Activated T-helper 17 cell treated with anti-CD3 and anti-CD28 coated beads, Interleukin-2, amount 50 U/mL, for 72 hours (primary cell): ENCODE results near the gene GPR32. TPM values are rescaled to one million over a fixed set of nuclear protein-coding genes. Genes with fewer than 3 reads are reported as not detected.
A peak's percentile ranks its signal among the peaks of the same experiment; 100 is the strongest.
"Not testable (repeated sequence)": the region's sequence is repeated elsewhere in the genome, so short reads cannot be mapped to it uniquely, and the experiment has no call there.

Experiments
- ATAC-seq: fragments of 150-1000 bp; cut with Tn5 transposase; replicated peaks from 2 replicates; pipeline ENCODE4 v1.10.0; 2021; ENCODE audit warnings: mild to moderate bottlenecking, moderate library complexity
- H3K27ac Mint-ChIP-seq: one replicate; pipeline ENCODE4 v1.8.0; 2022; ENCODE audit warnings: mixed read lengths
- H3K27me3 Mint-ChIP-seq: one replicate; pipeline ENCODE4 v1.8.0; 2022; ENCODE audit warnings: mixed read lengths
- H3K36me3 Mint-ChIP-seq: one replicate; pipeline ENCODE4 v1.8.0; 2022; ENCODE audit warnings: low read depth, mild to moderate bottlenecking, mixed read lengths
- H3K4me1 Mint-ChIP-seq: one replicate; pipeline ENCODE4 v1.8.0; 2022; ENCODE audit warnings: mixed read lengths
- H3K4me3 Mint-ChIP-seq: one replicate; pipeline ENCODE4 v1.8.0; 2022; ENCODE audit warnings: mild to moderate bottlenecking, mixed read lengths
- H3K9me3 Mint-ChIP-seq: one replicate; pipeline ENCODE4 v1.8.0; 2022; ENCODE audit warnings: mixed read lengths
- total RNA-seq, 2 donors: library from RNA; stranded (reverse); gene quantifications; one replicate each; pipeline ENCODE4 v1.2.3, GENCODE V29; 2022

The GPR32 gene
- total RNA-seq, 2 donors from 2014 or later = not detected

- ATAC-seq = no peak
- no peaks in the 10 kb centered on the region for H3K36me3 Mint-ChIP-seq
- peaks cover 4% of the 10 kb centered on the region for H3K9me3 Mint-ChIP-seq
- H3K27ac Mint-ChIP-seq = no peak overlapping the region
- no peak overlapping the region for H3K4me3 Mint-ChIP-seq
- H3K27me3 Mint-ChIP-seq = peaks cover 17% of the 10 kb centered on the region
- H3K4me1 Mint-ChIP-seq = no peaks in the 10 kb centered on the region
These were observed 5.9 kb upstream of the GPR32 start for GRCh38 chr19:50764409-50764808.

- not testable (repeated sequence) for H3K4me1 Mint-ChIP-seq, H3K4me3 Mint-ChIP-seq, H3K9me3 Mint-ChIP-seq, ATAC-seq, H3K27ac Mint-ChIP-seq, H3K36me3 Mint-ChIP-seq
- peaks cover 19% of the 10 kb centered on the region for H3K27me3 Mint-ChIP-seq
These were observed 3.5 kb upstream of the GPR32 start for GRCh38 chr19:50766746-50767145.

GRCh38 chr19:50767263-50767662, 3.0 kb upstream of the GPR32 start:
- H3K4me3 Mint-ChIP-seq, H3K9me3 Mint-ChIP-seq, H3K4me1 Mint-ChIP-seq, H3K36me3 Mint-ChIP-seq, H3K27ac Mint-ChIP-seq, ATAC-seq: not testable (repeated sequence)
- H3K27me3 Mint-ChIP-seq = peaks cover 19% of the 10 kb centered on the region

- no peaks in the 10 kb centered on the region for H3K4me1 Mint-ChIP-seq
- no peak overlapping the region for H3K27ac Mint-ChIP-seq
- H3K9me3 Mint-ChIP-seq = no peaks in the 10 kb centered on the region
- no peak for ATAC-seq
- no peak overlapping the region for H3K4me3 Mint-ChIP-seq
- H3K27me3 Mint-ChIP-seq = peaks cover 19% of the 10 kb centered on the region
- no peaks in the 10 kb centered on the region for H3K36me3 Mint-ChIP-seq
These were observed 2.0 kb upstream of the GPR32 start for GRCh38 chr19:50768277-50768676.

- Mint-ChIP-seq H3K27me3 (peaks cover 21% of the 10 kb centered on the region), H3K36me3 (no peaks in the 10 kb centered on the region), H3K4me3 (no peak overlapping the region), H3K9me3 (no peaks in the 10 kb centered on the region), H3K4me1 (no peaks in the 10 kb centered on the region), H3K27ac (no peak overlapping the region)
- no peak for ATAC-seq
These were observed 624 bp downstream of the GPR32 start for GRCh38 chr19:50770888-50771287.

GRCh38 chr19:50772476-50772875, 2.2 kb downstream of the GPR32 start:
- Mint-ChIP-seq H3K4me1 (no peaks in the 10 kb centered on the region), H3K4me3 (no peak overlapping the region)
- ATAC-seq = peak; percentile 35

GRCh38 chr19:50772912-50773311, 2.6 kb downstream of the GPR32 start:
- not testable (repeated sequence) for H3K27ac Mint-ChIP-seq, H3K9me3 Mint-ChIP-seq, H3K4me1 Mint-ChIP-seq, H3K36me3 Mint-ChIP-seq, H3K4me3 Mint-ChIP-seq, ATAC-seq
- H3K27me3 Mint-ChIP-seq = peaks cover 25% of the 10 kb centered on the region

More at GRCh38 chr19:50772476-50772875, 2.2 kb downstream of the GPR32 start:
- peaks cover 24% of the 10 kb centered on the region for H3K27me3 Mint-ChIP-seq
- no peaks in the 10 kb centered on the region for H3K9me3 Mint-ChIP-seq
- H3K27ac Mint-ChIP-seq = no peak overlapping the region
- H3K36me3 Mint-ChIP-seq = no peaks in the 10 kb centered on the region

- not testable (repeated sequence) for H3K36me3 Mint-ChIP-seq, H3K4me3 Mint-ChIP-seq, H3K4me1 Mint-ChIP-seq, H3K27ac Mint-ChIP-seq, H3K9me3 Mint-ChIP-seq, ATAC-seq
- H3K27me3 Mint-ChIP-seq = peaks cover 31% of the 10 kb centered on the region
These were observed 3.2 kb downstream of the GPR32 start for GRCh38 chr19:50773454-50773853.

- no peak overlapping the region for H3K4me3 Mint-ChIP-seq
- H3K9me3 Mint-ChIP-seq = no peaks in the 10 kb centered on the region
- no peaks in the 10 kb centered on the region for H3K4me1 Mint-ChIP-seq
- H3K27ac Mint-ChIP-seq = no peak overlapping the region
- no peaks in the 10 kb centered on the region for H3K36me3 Mint-ChIP-seq
- H3K27me3 Mint-ChIP-seq = peaks cover 50% of the 10 kb centered on the region
- ATAC-seq = no peak
These were observed 5.9 kb downstream of the GPR32 start for GRCh38 chr19:50776131-50776530.

GRCh38 chr19:50777261-50777660, 7.0 kb downstream of the GPR32 start:
- H3K4me1 Mint-ChIP-seq = no peaks in the 10 kb centered on the region
- H3K36me3 Mint-ChIP-seq = no peaks in the 10 kb centered on the region
- peaks cover 50% of the 10 kb centered on the region for H3K27me3 Mint-ChIP-seq
- ATAC-seq = no peak
- H3K9me3 Mint-ChIP-seq = no peaks in the 10 kb centered on the region
- H3K27ac Mint-ChIP-seq = no peak overlapping the region
- no peak overlapping the region for H3K4me3 Mint-ChIP-seq

- Mint-ChIP-seq H3K4me1 (no peaks in the 10 kb centered on the region), H3K27me3 (peaks cover 50% of the 10 kb centered on the region), H3K36me3 (no peaks in the 10 kb centered on the region), H3K27ac (no peak overlapping the region), H3K4me3 (no peak overlapping the region), H3K9me3 (no peaks in the 10 kb centered on the region)
- ATAC-seq = no peak
These were observed 7.6 kb downstream of the GPR32 start for GRCh38 chr19:50777830-50778303.

GRCh38 chr19:50778906-50779430, 8.7 kb downstream of the GPR32 start:
- Mint-ChIP-seq H3K36me3 (no peaks in the 10 kb centered on the region), H3K27ac (no peak overlapping the region), H3K4me3 (no peak overlapping the region), H3K27me3 (peaks cover 50% of the 10 kb centered on the region), H3K4me1 (no peaks in the 10 kb centered on the region), H3K9me3 (no peaks in the 10 kb centered on the region)
- no peak for ATAC-seq

- ATAC-seq = no peak
These were observed 9.5 kb downstream of the GPR32 start for GRCh38 chr19:50779504-50780457.

GRCh38 chr19:50780753-50781435, 10.6 kb downstream of the GPR32 start:
- ATAC-seq = no peak
- Mint-ChIP-seq H3K27ac (no peak overlapping the region), H3K27me3 (peaks cover 42% of the 10 kb centered on the region), H3K9me3 (no peaks in the 10 kb centered on the region), H3K4me3 (no peak overlapping the region), H3K4me1 (no peaks in the 10 kb centered on the region), H3K36me3 (no peaks in the 10 kb centered on the region)

More at GRCh38 chr19:50779504-50780457, 9.5 kb downstream of the GPR32 start:
- H3K27ac Mint-ChIP-seq = no peak overlapping the region
- H3K9me3 Mint-ChIP-seq = no peaks in the 10 kb centered on the region
- no peaks in the 10 kb centered on the region for H3K36me3 Mint-ChIP-seq
- peaks cover 49% of the 10 kb centered on the region for H3K27me3 Mint-ChIP-seq
- no peaks in the 10 kb centered on the region for H3K4me1 Mint-ChIP-seq
- no peak overlapping the region for H3K4me3 Mint-ChIP-seq

- not testable (repeated sequence) for H3K4me1 Mint-ChIP-seq, H3K9me3 Mint-ChIP-seq, ATAC-seq, H3K36me3 Mint-ChIP-seq, H3K27ac Mint-ChIP-seq, H3K4me3 Mint-ChIP-seq
- peaks cover 21% of the 10 kb centered on the region for H3K27me3 Mint-ChIP-seq
These were observed 13.5 kb downstream of the GPR32 start for GRCh38 chr19:50783848-50784152.
